IMR-90 (cell line): ENCODE measurements around the gene P2RY14. TPM values are rescaled to one million over a fixed set of nuclear protein-coding genes. Genes with fewer than 3 reads are reported as not detected.
A peak's percentile ranks its signal among the peaks of the same experiment; 100 is the strongest.

Source experiments
- ATAC-seq: fragments of 200-7000 bp; cut with Tn5 transposase; 2 replicates; pipeline ENCODE4 v1.9.1; 2020; ENCODE audit warnings: low read depth, mild to moderate bottlenecking, moderate library complexity
- BruUV-seq: library from RNA; stranded (reverse); fragments of 400-500 nt; replicated peaks from 2 replicates; lab custom pipeline; 2021; lab: Mats Ljungman, UMichigan
- CTCF ChIA-PET: fragments of 300-600 bp; formaldehyde crosslinking; extraction: SDS; loops from one replicate; lab custom pipeline; 2021; ENCODE audit warnings: antibody characterized with exemption; lab: Yijun Ruan, JAX
- POLR2A ChIA-PET: fragments of 300-600 bp; sonication (Branson Sonifier 250); formaldehyde crosslinking; loops from one replicate; lab custom pipeline; 2022; ENCODE audit warnings: antibody characterized with exemption; ENCODE audit not compliant: unreplicated experiment; lab: Charles Lee
- DNase-seq: peaks from one replicate; pipeline ENCODE4 v3.0.0; 2013
- H2AFZ ChIP-seq: replicated peaks from 2 replicates; pipeline ENCODE3; 2013; ENCODE audit warnings: low read length, mild to moderate bottlenecking; ENCODE audit not compliant: poor library complexity
- H2AK5ac ChIP-seq: 2 replicates; pipeline ENCODE4 v1.6.1; 2013; ENCODE audit warnings: low read depth, low read length, inconsistent platforms
- H2AK9ac ChIP-seq: replicated peaks from 2 replicates; pipeline ENCODE3; 2013; ENCODE audit warnings: mild to moderate bottlenecking, low read depth, low read length, moderate library complexity; ENCODE audit not compliant: poor library complexity
- H2BK120ac ChIP-seq: 2 replicates; pipeline ENCODE4 v1.6.1; 2013; ENCODE audit warnings: low read depth, low read length, inconsistent platforms
- H2BK15ac ChIP-seq: 3 replicates; pipeline ENCODE4 v1.6.1; 2013; ENCODE audit warnings: low read depth, low read length, inconsistent platforms
- H2BK20ac ChIP-seq: 2 replicates; pipeline ENCODE4 v1.6.1; 2013; ENCODE audit warnings: low read depth, mild to moderate bottlenecking, inconsistent platforms, low read length, moderate library complexity
- H2BK5ac ChIP-seq: 2 replicates; pipeline ENCODE4 v1.6.1; 2013; ENCODE audit warnings: mild to moderate bottlenecking, low read depth, low read length, inconsistent platforms; ENCODE audit not compliant: poor library complexity, severe bottlenecking
- H3K14ac ChIP-seq: replicated peaks from 2 replicates; pipeline ENCODE4 v1.6.1; 2013; ENCODE audit warnings: low read depth, low read length, inconsistent platforms
- H3K18ac ChIP-seq: 2 replicates; pipeline ENCODE4 v1.6.1; 2013; ENCODE audit warnings: low read depth, low read length, control low read depth
- H3K23ac ChIP-seq: 2 replicates; pipeline ENCODE4 v1.6.1; 2013; ENCODE audit warnings: low read depth, low read length, inconsistent platforms
- H3K27ac ChIP-seq: 2 replicates; pipeline ENCODE4 v1.5.1; 2013; ENCODE audit warnings: mild to moderate bottlenecking, control low read depth, low read length; ENCODE audit not compliant: insufficient read depth
- H3K27me3 ChIP-seq: 2 replicates; pipeline ENCODE4 v1.6.1; 2013; ENCODE audit warnings: low read length; ENCODE audit not compliant: control insufficient read depth, insufficient read depth
- H3K36me3 ChIP-seq: 2 replicates; pipeline ENCODE4 v1.6.1; 2013; ENCODE audit warnings: low read length, mixed read lengths; ENCODE audit not compliant: control insufficient read depth, insufficient read depth
- H3K4ac ChIP-seq: 2 replicates; pipeline ENCODE4 v1.6.1; 2013; ENCODE audit warnings: low read depth, low read length, inconsistent platforms
- H3K4me1 ChIP-seq: 2 replicates; pipeline ENCODE4 v1.6.1; 2013; ENCODE audit warnings: low read length, mixed read lengths; ENCODE audit not compliant: control insufficient read depth, insufficient read depth
- H3K4me2 ChIP-seq: 2 replicates; pipeline ENCODE4 v1.6.1; 2013; ENCODE audit warnings: low read depth, mild to moderate bottlenecking, control low read depth, low read length, moderate library complexity
- H3K4me3 ChIP-seq: 2 replicates; pipeline ENCODE4 v1.5.1; 2013; ENCODE audit warnings: low read depth, mild to moderate bottlenecking, control low read depth, low read length, moderate library complexity; ENCODE audit not compliant: insufficient read depth
- H3K56ac ChIP-seq: 2 replicates; pipeline ENCODE4 v1.6.1; 2013; ENCODE audit warnings: low read length, inconsistent platforms; ENCODE audit not compliant: insufficient read depth; ENCODE audit errors: extremely low read depth
- H3K79me1 ChIP-seq, 2 experiments: 2 replicates each; pipeline ENCODE4 v1.6.1; 2013; ENCODE audit warnings: low read length in 2 of 2, inconsistent platforms in 1 of 2, low read depth in 1 of 2
- H3K9ac ChIP-seq: 2 replicates; pipeline ENCODE4 v1.6.1; 2013; ENCODE audit warnings: low read depth, low read length, control low read depth
- H3K9me1 ChIP-seq: 2 replicates; pipeline ENCODE4 v1.6.1; 2013; ENCODE audit warnings: low read length, inconsistent platforms; ENCODE audit not compliant: insufficient read depth
- H3K9me3 ChIP-seq: 2 replicates; pipeline ENCODE4 v1.6.1; 2013; ENCODE audit warnings: low read length; ENCODE audit not compliant: control insufficient read depth, insufficient read depth
- H4K20me1 ChIP-seq: 2 replicates; pipeline ENCODE4 v1.6.1; 2013; ENCODE audit warnings: low read length, inconsistent platforms; ENCODE audit not compliant: insufficient read depth
- H4K5ac ChIP-seq: 2 replicates; pipeline ENCODE4 v1.6.1; 2013; ENCODE audit warnings: mild to moderate bottlenecking, low read depth, low read length, control low read depth
- H4K8ac ChIP-seq, 2 experiments: 2 replicates each; pipeline ENCODE4 v1.6.1; 2013; ENCODE audit warnings: low read depth in 2 of 2, low read length in 2 of 2, control low read depth in 1 of 2, inconsistent platforms in 1 of 2
- H4K91ac ChIP-seq: 2 replicates; pipeline ENCODE4 v1.6.1; 2013; ENCODE audit warnings: low read depth, low read length, inconsistent platforms; ENCODE audit not compliant: insufficient read depth
- BHLHE40 ChIP-seq: fragments of 150-350 bp; IDR thresholded peaks from 2 replicates; pipeline ENCODE4 v1.6.1; 2016; ENCODE audit warnings: mild to moderate bottlenecking, low read depth, low read length
- CEBPB ChIP-seq: IDR thresholded peaks from 2 replicates; pipeline ENCODE4 v1.6.1; 2012; ENCODE audit warnings: low read depth, low read length, improper control_type of control experiment
- CHD1 ChIP-seq: IDR thresholded peaks from 2 replicates; pipeline ENCODE4 v1.6.1; 2012; ENCODE audit warnings: low read depth, low read length, improper control_type of control experiment
- MAFK ChIP-seq: IDR thresholded peaks from 2 replicates; pipeline ENCODE4 v1.6.1; 2012; ENCODE audit warnings: low read depth, low read length, improper control_type of control experiment
- RCOR1 ChIP-seq: IDR thresholded peaks from 2 replicates; pipeline ENCODE4 v1.6.1; 2012; ENCODE audit warnings: mild to moderate bottlenecking, low read length, improper control_type of control experiment; ENCODE audit not compliant: insufficient replicate concordance
- RFX5 ChIP-seq: IDR thresholded peaks from 2 replicates; pipeline ENCODE4 v1.8.0; 2012; ENCODE audit warnings: low read depth, mild to moderate bottlenecking, low read length, moderate library complexity
- SMC3 ChIP-seq: fragments of 150-350 bp; IDR thresholded peaks from 2 replicates; pipeline ENCODE4 v1.6.1; 2016; ENCODE audit warnings: low read depth, mild to moderate bottlenecking, antibody characterized with exemption, low read length, moderate library complexity
- WGBS, 2 experiments: methylation state at CpG; one replicate each; pipeline versions ENCODE4 v1.1.5 to v1.1.7; 2013; ENCODE audit warnings: missing lambda C conversion rate in 2 of 2; ENCODE audit not compliant: insufficient read length in 1 of 2; ENCODE audit errors: extremely low coverage in 2 of 2; 5-methylcytosine and 5-hydroxymethylcytosine counted together
- dilution Hi-C: fragments of 300-500 bp; cut with HindIII; formaldehyde crosslinking; loops from one replicate; pipeline ENCODE4 v1.14.3; 2018; ENCODE audit warnings: low sequenced_read_pairs; ENCODE audit not compliant: unreplicated experiment
- in situ Hi-C: fragments of 300-500 bp; cut with MboI; formaldehyde crosslinking; loops from 3 replicates; pipeline ENCODE4 v1.14.3; 2019; ENCODE audit warnings: low sequenced_read_pairs, inconsistent platforms, mixed read lengths
- intact Hi-C: fragments of 100-400 bp; cut with micrococcal nuclease; formaldehyde crosslinking; loops from 2 replicates; pipeline ENCODE4 v1.10.0; 2022
- polyA plus RNA-seq, 3 experiments: library from polyadenylated mRNA; depleted of rRNA; stranded (reverse); fragments of >200 nt; gene quantifications; 2 replicates each; pipeline ENCODE4 v1.2.3, GENCODE V29; 2012; ENCODE audit warnings: low replicate concordance in 1 of 3
- total RNA-seq: library from RNA; depleted of rRNA; stranded (reverse); fragments of >200 nt; gene quantifications from 2 replicates; pipeline ENCODE4 v1.2.3, GENCODE V29; 2012
- TF ChIP-seq, protein P1 (sequence below): fragments of 150-350 bp; IDR thresholded peaks from 2 replicates; pipeline ENCODE4 v1.6.1; 2017; ENCODE audit warnings: mild to moderate bottlenecking, antibody characterized with exemption, low read length, low read depth

The P2RY14 gene
- total and polyA plus RNA-seq, 2 of the 4 experiments (the other 2 are of a cell fraction) = not detected

DNA sequence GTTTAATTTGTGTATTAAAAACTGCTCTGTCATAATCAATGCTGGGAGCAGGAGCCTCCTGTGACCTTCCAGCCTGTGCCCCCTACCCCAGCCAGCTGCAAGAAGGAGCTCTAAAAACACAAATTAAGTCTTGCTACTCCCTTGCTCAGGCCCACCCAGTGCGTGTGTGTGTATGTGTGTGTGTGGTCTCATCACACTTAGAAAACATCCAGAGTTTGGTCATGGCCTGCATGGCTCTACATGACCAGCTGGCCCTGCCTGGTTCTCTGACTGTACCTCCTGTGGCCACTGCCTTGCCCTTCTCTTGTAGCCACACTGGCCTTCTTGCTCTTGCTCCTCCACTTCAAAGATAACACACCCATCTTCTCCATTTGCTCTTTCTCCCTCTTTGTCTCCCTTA, 13.7 kb downstream of the P2RY14 start:
- 0 out of 2 replicates have a peak overlapping the region, but pooled peaks have one; percentile 33 for H3K18ac ChIP-seq
- H2AFZ ChIP-seq = no peak overlapping the region
- no peak overlapping the region for H3K14ac ChIP-seq
- ChIA-PET POLR2A (no interaction called here), CTCF (no interaction called here)
- H3K79me1 ChIP-seq = no peaks in the 10 kb centered on the region
- H3K9me1 ChIP-seq = no peaks in the 10 kb centered on the region
- no peak overlapping the region for H3K4me2 ChIP-seq
- H3K56ac ChIP-seq = no peak overlapping the region
- no peak overlapping the region for H2BK5ac ChIP-seq
- H3K9ac ChIP-seq = no peak overlapping the region
- peaks cover 9% of the 10 kb centered on the region for H3K4me1 ChIP-seq
- H3K27me3 ChIP-seq = no peaks in the 10 kb centered on the region
- no peaks in the 10 kb centered on the region for H3K36me3 ChIP-seq
- H4K8ac ChIP-seq = no peak overlapping the region
- H2AK9ac ChIP-seq = peak overlapping the region; percentile 51
- no peak overlapping the region for H3K4me3 ChIP-seq
- H2AK5ac ChIP-seq = no peak overlapping the region
- no peak overlapping the region for H2BK20ac ChIP-seq
- dilution Hi-C loops (no loop called here), in situ Hi-C loops (no loop called here), intact Hi-C loops (no loop called here)
- no peaks in the 10 kb centered on the region for H4K20me1 ChIP-seq
- no TSS peak for BruUV-seq
- no peak overlapping the region for H3K23ac ChIP-seq
- peak overlapping the region; percentile 5; the same call in 1 of the 2 replicates for H3K4ac ChIP-seq
- no peaks in the 10 kb centered on the region for H3K9me3 ChIP-seq
- no peak overlapping the region; the same call in 1 of the 2 replicates for H4K91ac ChIP-seq
- WGBS, 2 experiments = no CpG with 5 or more reads among the region's 1 CpG
- TF ChIP-seq BHLHE40 = no peak
- no peak for TF ChIP-seq RCOR1
- TF ChIP-seq SMC3 = no peak
- no peak for TF ChIP-seq CEBPB
- TF ChIP-seq MAFK = no peak
- TF ChIP-seq, protein P1, sequence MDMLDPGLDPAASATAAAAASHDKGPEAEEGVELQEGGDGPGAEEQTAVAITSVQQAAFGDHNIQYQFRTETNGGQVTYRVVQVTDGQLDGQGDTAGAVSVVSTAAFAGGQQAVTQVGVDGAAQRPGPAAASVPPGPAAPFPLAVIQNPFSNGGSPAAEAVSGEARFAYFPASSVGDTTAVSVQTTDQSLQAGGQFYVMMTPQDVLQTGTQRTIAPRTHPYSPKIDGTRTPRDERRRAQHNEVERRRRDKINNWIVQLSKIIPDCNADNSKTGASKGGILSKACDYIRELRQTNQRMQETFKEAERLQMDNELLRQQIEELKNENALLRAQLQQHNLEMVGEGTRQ = no peak
- no peak for TF ChIP-seq CHD1
- no peak for TF ChIP-seq RFX5
- H3K27ac ChIP-seq = no peak overlapping the region
- H2BK120ac ChIP-seq = 0 out of 2 replicates have a peak overlapping the region, but pooled peaks have one; percentile 19
- ATAC-seq = no peak
- DNase-seq = no peak
- 0 out of 3 replicates have a peak overlapping the region, but pooled peaks have one; percentile 21 for H2BK15ac ChIP-seq
- H4K5ac ChIP-seq = peak overlapping the region; percentile 43; the same call in 1 of the 2 replicates
